NCI-H2196 treated with DMSO at 0.1 percent for 48 hours (cell line): ENCODE results near the gene ZSWIM9.
"Not testable (repeated sequence)": the region's sequence is repeated elsewhere in the genome, so short reads cannot be mapped to it uniquely, and the experiment has no call there.

Source experiments
- DNase-seq: peaks from one replicate; lab custom pipeline; 2025; ENCODE audit not compliant: unreplicated experiment; lab: John Stamatoyannopoulos, UW

The ZSWIM9 gene

GRCh38 chr19:48213959-48214358 is 43.5 kb downstream of the ZSWIM9 start:
- DNase-seq: no peak

- no peak for DNase-seq
Observed at GRCh38 chr19:48216933-48217332, 46.5 kb downstream of the ZSWIM9 start.

DNA sequence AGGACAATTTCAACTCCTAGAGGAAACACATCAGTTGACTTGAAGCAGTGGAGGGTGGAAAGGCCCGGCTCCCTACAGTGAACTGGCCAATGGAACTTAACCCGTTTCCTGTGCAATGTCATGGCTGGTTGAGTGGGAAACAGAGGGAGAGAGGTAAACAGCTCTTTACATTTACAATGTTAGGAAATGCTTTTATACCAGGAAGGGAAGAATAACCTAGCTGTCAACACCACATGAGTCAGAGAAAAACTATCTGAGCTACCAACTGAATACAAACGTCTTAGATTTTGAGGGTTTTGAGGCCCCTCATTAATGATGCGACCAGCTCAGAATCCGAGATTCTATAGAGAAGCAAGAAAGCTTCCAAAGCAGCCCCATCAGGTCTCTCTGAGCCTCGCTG is 48.5 kb downstream of the ZSWIM9 start:
- no peak for DNase-seq

DNA sequence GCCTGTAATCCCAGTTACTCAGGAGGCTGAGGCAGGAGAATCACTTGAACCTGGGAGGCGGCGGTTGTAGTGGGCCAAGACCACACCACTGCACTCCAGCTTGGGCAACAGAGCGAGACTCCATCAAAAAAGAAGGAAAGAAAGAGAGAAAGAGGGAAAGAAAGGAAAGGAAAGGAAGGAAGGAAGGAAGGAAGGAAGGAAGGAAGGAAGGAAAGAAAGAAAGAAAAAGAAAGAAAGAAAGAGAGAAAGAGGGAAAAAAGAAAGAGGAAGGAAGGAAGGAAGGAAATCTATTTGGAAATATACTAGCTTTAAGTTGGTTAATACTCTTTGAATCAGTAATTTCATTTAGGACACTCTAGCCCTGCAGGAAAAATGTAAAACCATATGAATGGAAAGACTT is 50.3 kb downstream of the ZSWIM9 start:
- DNase-seq: not testable (repeated sequence)

GRCh38 chr19:48221628-48222027 is 51.1 kb downstream of the ZSWIM9 start:
- DNase-seq: no peak

DNA sequence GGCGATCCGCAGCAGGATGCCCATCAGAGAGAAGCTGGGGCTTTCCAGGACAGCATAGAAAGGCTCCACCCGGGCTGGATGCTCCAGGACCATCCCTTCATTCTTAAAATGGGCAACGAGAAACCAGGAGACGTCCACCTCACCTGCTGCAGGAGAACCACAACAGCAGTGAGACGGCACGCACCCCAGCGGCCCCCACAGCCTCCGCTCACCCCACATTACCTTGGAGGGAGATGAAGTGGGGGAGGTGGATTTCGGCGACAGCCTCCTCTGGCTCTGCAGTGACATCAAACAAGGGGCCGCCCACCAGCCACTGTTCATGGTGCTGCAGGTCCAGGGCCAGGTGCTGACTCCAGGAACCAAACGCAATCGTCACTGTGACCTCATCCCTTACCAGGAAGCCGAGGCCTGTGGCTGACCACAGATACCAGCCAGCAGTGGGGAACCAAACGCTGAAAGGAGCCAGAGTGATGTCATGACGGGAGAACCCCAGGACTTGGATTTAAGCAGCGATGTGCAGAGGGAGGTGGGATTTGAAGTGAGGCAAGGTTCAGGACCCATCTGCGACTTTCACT is 60.2 kb downstream of the ZSWIM9 start:
- DNase-seq: no peak

- no peak for DNase-seq
Observed at GRCh38 chr19:48237057-48237456, 66.6 kb downstream of the ZSWIM9 start.

DNA sequence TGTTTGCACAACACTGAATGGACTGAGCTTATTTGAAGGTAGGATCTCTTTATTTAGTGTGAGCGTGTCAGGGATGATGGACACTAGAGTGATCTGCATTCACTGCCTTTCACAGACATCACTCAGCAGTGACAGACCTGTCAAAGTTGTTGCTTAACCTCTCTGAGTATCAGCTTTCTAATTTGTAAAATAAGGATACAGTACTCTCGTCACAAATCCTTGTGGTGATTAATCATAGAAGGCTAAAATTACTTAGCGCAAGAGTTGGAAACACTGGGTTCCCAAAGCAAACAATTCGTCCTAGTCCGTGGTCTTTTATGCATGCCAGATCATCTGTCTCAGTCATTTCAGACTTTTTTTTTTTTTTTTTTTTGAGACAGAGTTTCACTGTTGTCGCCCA is 68.6 kb downstream of the ZSWIM9 start:
- no peak for DNase-seq

DNA sequence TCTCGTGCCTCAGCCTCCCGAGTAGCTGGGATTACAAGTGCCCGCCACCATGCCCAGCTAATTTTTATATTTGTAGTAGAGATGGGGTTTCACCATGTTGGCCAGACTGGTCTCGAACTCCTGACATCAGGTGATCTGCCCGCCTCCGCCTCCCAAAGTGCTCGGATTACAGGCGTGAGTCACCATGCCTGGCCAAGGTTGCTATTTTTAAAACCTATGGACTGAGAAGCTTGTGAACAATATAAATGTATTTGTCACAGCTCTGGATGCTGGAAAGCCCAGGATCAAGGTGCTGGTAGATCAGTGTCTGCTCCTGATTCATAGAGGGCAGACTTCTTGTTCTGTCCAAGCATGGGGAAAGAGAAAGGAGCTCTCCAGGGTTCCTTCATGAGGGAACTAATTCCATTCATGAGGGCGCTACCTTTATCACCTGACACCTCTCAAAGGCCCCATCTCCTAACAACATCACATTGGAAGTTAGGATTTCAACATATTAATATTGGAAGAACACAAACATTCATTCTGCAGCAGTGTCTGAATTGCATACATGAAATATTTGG is 69.2 kb downstream of the ZSWIM9 start:
- no peak for DNase-seq

DNA sequence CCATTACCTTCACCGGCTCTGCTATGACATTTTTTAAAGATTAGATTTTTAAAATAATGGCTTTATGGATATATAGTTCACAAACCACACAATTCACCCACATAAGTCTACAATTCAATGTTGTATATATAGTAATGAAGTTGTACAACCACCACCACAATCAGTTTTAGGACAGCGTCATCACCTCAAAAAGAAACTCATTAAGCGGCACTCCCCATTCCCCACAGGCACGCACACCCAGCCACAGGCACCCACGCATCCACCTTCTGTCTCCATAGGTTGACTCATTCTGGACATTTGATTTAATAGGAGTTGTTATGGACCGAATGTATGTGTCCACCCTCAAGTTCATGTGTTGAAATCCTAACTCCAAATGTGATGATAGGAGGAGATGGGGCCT is 71.3 kb downstream of the ZSWIM9 start:
- DNase-seq: not testable (repeated sequence)

GRCh38 chr19:48244281-48244680 is 73.8 kb downstream of the ZSWIM9 start:
- DNase-seq: no peak

- DNase-seq: no peak
Observed at GRCh38 chr19:48246101-48246500, 75.6 kb downstream of the ZSWIM9 start.

DNA sequence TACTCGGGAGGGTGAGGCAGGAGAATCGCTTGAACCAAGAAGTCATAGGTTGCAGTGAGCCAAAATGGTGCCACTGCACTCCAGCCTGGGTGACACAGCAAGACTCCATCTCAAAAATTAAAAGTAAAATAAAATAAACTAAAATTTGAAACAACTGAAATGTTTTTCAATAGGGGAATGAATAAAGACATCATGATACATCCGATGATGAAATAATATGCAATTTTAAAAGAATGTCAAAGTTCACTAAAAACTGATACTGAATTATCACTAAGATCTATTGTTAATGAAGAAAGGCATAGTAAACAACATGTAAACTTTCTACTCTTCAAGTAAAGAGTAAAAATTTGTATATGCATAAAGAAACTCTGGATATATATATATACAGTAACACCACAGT is 76.7 kb downstream of the ZSWIM9 start:
- no peak for DNase-seq
